ENCODE measurements around the gene CUEDC1. TPM values are rescaled to one million over a fixed set of nuclear protein-coding genes. Genes with fewer than 3 reads are reported as not detected.

The CUEDC1 gene
- total and polyA plus RNA-seq, 2 donors (not counting 1 experiment from before 2014, with no cell fraction given): 0.57 TPM; not detected in 1

- ChIA-PET POLR2A (interaction anchor here (0.6 kb wide), 1 partner anchor 18 kb away, joined by 6 read pairs; no protein-coding TSS in a partner anchor), CTCF (interaction anchor here (1.0 kb wide), 1 partner anchor 10 kb away, joined by 4 read pairs; no protein-coding TSS in a partner anchor)
- no peak overlapping the region for H3K9ac ChIP-seq (ENCODE audit: low read length)
- no peak overlapping the region for H3K4me3 ChIP-seq (ENCODE audit: control extremely low read depth in 1 of 5, extremely low read depth in 1 of 5, insufficient read depth in 1 of 5, low read depth in 2 of 5, low read length in 4 of 5)
- Mint-ChIP-seq H3K4me3 (no peak overlapping the region), H3K27me3 (peaks cover 60% of the 10 kb centered on the region), H3K4me1 (peaks cover 2% of the 10 kb centered on the region), H3K27ac (no peak overlapping the region), H3K9me3 (ENCODE audit: insufficient read depth) (no peaks in the 10 kb centered on the region)
- H3K79me2 ChIP-seq (ENCODE audit: control insufficient read depth, insufficient read depth, low read length): no peaks in the 10 kb centered on the region
- peaks cover 0 to 12% (median 0%) of the 10 kb centered on the region in 3 donors for H3K9me3 ChIP-seq (ENCODE audit: control extremely low read depth in 1 of 3, control insufficient read depth in 2 of 3, insufficient read depth in 1 of 3, low read length in 2 of 3)
- no peak overlapping the region for H3K27ac ChIP-seq (ENCODE audit: low read length in 2 of 2)
- WGBS (ENCODE audit: insufficient coverage): 43% methylated on average over 8 of the region's 9 CpGs
- TF ChIP-seq CTCF (IDR thresholded peaks at IDR 0.05) (no peak), EZH2 (IDR thresholded peaks at IDR 0.05; ENCODE audit: borderline replicate concordance, insufficient read depth, low read depth, low read length, poor library complexity, severe bottlenecking) (no peak)
- ATAC-seq (ENCODE audit: low read depth): no peak
- intact Hi-C loops (cut with micrococcal nuclease): no loop called here
- DNase-seq: no peak
- H3K4me1 ChIP-seq (ENCODE audit: control insufficient read depth in 2 of 2, insufficient read depth in 2 of 2, low read length in 2 of 2): peaks cover 0 to 5% of the 10 kb centered on the region in 2 donors
- peaks cover 0 to 64% (median 33%) of the 10 kb centered on the region in 4 experiments for H3K27me3 ChIP-seq (replicated peaks in 1 of 4; ENCODE audit: control extremely low read depth in 1 of 4, control insufficient read depth in 3 of 4, insufficient read depth in 4 of 4, low read length in 3 of 4)
- H3K36me3 ChIP-seq (replicated peaks in 1 of 2; ENCODE audit: control extremely low read depth in 1 of 2, control insufficient read depth in 1 of 2, extremely low read depth in 1 of 2, insufficient read depth in 2 of 2, low read length in 1 of 2): no peaks in the 10 kb centered on the region
- no peak overlapping the region for H2AFZ ChIP-seq (ENCODE audit: insufficient read depth, low read depth, low read length, poor library complexity, severe bottlenecking)
- H3K4me2 ChIP-seq (replicated peaks; ENCODE audit: low read depth, low read length, poor library complexity, severe bottlenecking): no peak overlapping the region
- H4K20me1 ChIP-seq (ENCODE audit: control insufficient read depth, insufficient read depth, low read length, poor library complexity, severe bottlenecking): no peaks in the 10 kb centered on the region
Measured at GRCh38 chr17:57925361-57925990, 29.7 kb downstream of the CUEDC1 start.

GRCh38 chr17:57924677-57925076, 30.5 kb downstream of the CUEDC1 start:
- peaks cover 64% of the 10 kb centered on the region for H3K27me3 Mint-ChIP-seq
- CTCF ChIA-PET: interaction anchor here (1.0 kb wide), 1 partner anchor 9 kb away, joined by 4 read pairs; no protein-coding TSS in a partner anchor

More at GRCh38 chr17:57924677-57925076, 30.5 kb downstream of the CUEDC1 start:
- H2AFZ ChIP-seq (ENCODE audit: insufficient read depth, low read depth, low read length, poor library complexity, severe bottlenecking): no peak overlapping the region
- H3K4me3 ChIP-seq (ENCODE audit: control extremely low read depth in 1 of 5, extremely low read depth in 1 of 5, insufficient read depth in 1 of 5, low read depth in 2 of 5, low read length in 4 of 5): no peak overlapping the region
- no peaks in the 10 kb centered on the region for H4K20me1 ChIP-seq (ENCODE audit: control insufficient read depth, insufficient read depth, low read length, poor library complexity, severe bottlenecking)
- no peak overlapping the region for H3K9ac ChIP-seq (ENCODE audit: low read length)
- H3K4me1 ChIP-seq (ENCODE audit: control insufficient read depth in 2 of 2, insufficient read depth in 2 of 2, low read length in 2 of 2): peaks cover 0 to 5% of the 10 kb centered on the region in 2 donors
- DNase-seq (no peak), ATAC-seq (ENCODE audit: low read depth) (no peak)
- no peaks in the 10 kb centered on the region for H3K79me2 ChIP-seq (ENCODE audit: control insufficient read depth, insufficient read depth, low read length)
- no peak overlapping the region for H3K27ac Mint-ChIP-seq
- H3K27ac ChIP-seq (ENCODE audit: low read length in 2 of 2): no peak overlapping the region
- H3K27me3 ChIP-seq (replicated peaks in 1 of 4; ENCODE audit: control extremely low read depth in 1 of 4, control insufficient read depth in 3 of 4, insufficient read depth in 4 of 4, low read length in 3 of 4): peaks cover 0 to 67% (median 37%) of the 10 kb centered on the region in 4 experiments
- no peak overlapping the region for H3K4me3 Mint-ChIP-seq
- H3K4me1 Mint-ChIP-seq: peaks cover 2% of the 10 kb centered on the region
- no peaks in the 10 kb centered on the region for H3K9me3 Mint-ChIP-seq (ENCODE audit: insufficient read depth)
- H3K9me3 ChIP-seq (ENCODE audit: control extremely low read depth in 1 of 3, control insufficient read depth in 2 of 3, insufficient read depth in 1 of 3, low read length in 2 of 3): peaks cover 0 to 12% (median 0%) of the 10 kb centered on the region in 3 donors
- no peaks in the 10 kb centered on the region for H3K36me3 ChIP-seq (replicated peaks in 1 of 2; ENCODE audit: control extremely low read depth in 1 of 2, control insufficient read depth in 1 of 2, extremely low read depth in 1 of 2, insufficient read depth in 2 of 2, low read length in 1 of 2)
- intact Hi-C loops (cut with micrococcal nuclease): no loop called here
- WGBS (ENCODE audit: insufficient coverage): 100% methylated on average over 2 of the region's 4 CpGs
- no peak for TF ChIP-seq CTCF (IDR thresholded peaks at IDR 0.05)
- no peak for TF ChIP-seq EZH2 (IDR thresholded peaks at IDR 0.05; ENCODE audit: borderline replicate concordance, insufficient read depth, low read depth, low read length, poor library complexity, severe bottlenecking)
- no peak overlapping the region for H3K4me2 ChIP-seq (replicated peaks; ENCODE audit: low read depth, low read length, poor library complexity, severe bottlenecking)
- POLR2A ChIA-PET: no interaction called here

Data from B cell (primary cell).